IPS-20b (cell line): Measurements from ENCODE around the gene TPP1.
A peak's percentile ranks its signal among the peaks of the same experiment; 100 is the strongest.

ENCODE experiments used
- H3K27ac ChIP-seq: one replicate; pipeline ENCODE4 v1.5.1; 2013; ENCODE audit warnings: low read length
- H3K27me3 ChIP-seq: 2 replicates; pipeline ENCODE4 v1.6.1; 2013; ENCODE audit warnings: mild to moderate bottlenecking, low read length, inconsistent platforms; ENCODE audit not compliant: insufficient read depth
- H3K36me3 ChIP-seq: 2 replicates; pipeline ENCODE4 v1.6.1; 2013; ENCODE audit warnings: low read depth, mild to moderate bottlenecking, inconsistent platforms, low read length, moderate library complexity; ENCODE audit not compliant: insufficient read depth
- H3K4me1 ChIP-seq: 2 replicates; pipeline ENCODE4 v1.6.1; 2013; ENCODE audit warnings: mild to moderate bottlenecking, control low read depth, inconsistent platforms, low read length, moderate library complexity; ENCODE audit not compliant: insufficient read depth
- H3K4me3 ChIP-seq: 2 replicates; pipeline ENCODE4 v1.5.1; 2013; ENCODE audit warnings: mild to moderate bottlenecking, low read length, inconsistent platforms
- H3K9ac ChIP-seq: 2 replicates; pipeline ENCODE4 v1.6.1; 2013; ENCODE audit warnings: low read depth, mild to moderate bottlenecking, inconsistent platforms, low read length, moderate library complexity
- H3K9me3 ChIP-seq: 2 replicates; pipeline ENCODE4 v1.6.1; 2013; ENCODE audit warnings: mild to moderate bottlenecking, low read depth, low read length, inconsistent platforms; ENCODE audit not compliant: insufficient read depth

The TPP1 gene

GRCh38 chr11:6619004-6619745 lies at the start of gene TPP1:
Gene TPP1 (minus strand): TSS chr11:6619422. CDS start chr11:6619400, 22 bp downstream.
- H3K27ac ChIP-seq: no peak within 1 kb of the TSS
- H3K36me3 ChIP-seq: peaks cover 19% of the 10 kb centered on the region
- peaks cover 14% of the 10 kb centered on the region; the same call in 1 of the 2 replicates for H3K4me1 ChIP-seq
- H3K4me3 ChIP-seq: peak within 1 kb of the TSS; percentile 81
- H3K9ac ChIP-seq: peak within 1 kb of the TSS; percentile 78
- H3K27me3 ChIP-seq: no peaks in the 10 kb centered on the region
- H3K9me3 ChIP-seq: no peaks in the 10 kb centered on the region

GRCh38 chr11:6667733-6668374 lies 48.6 kb upstream of the TPP1 start:
- H3K27ac ChIP-seq: no peak overlapping the region
- no peaks in the 10 kb centered on the region for H3K4me1 ChIP-seq
- H3K4me3 ChIP-seq: no peak overlapping the region

GRCh38 chr11:6666302-6667183 lies 47.3 kb upstream of the TPP1 start:
- H3K9me3 ChIP-seq: no peaks in the 10 kb centered on the region
- H3K36me3 ChIP-seq: no peaks in the 10 kb centered on the region
- H3K27ac ChIP-seq: no peak overlapping the region
- no peak overlapping the region for H3K4me3 ChIP-seq
- no peaks in the 10 kb centered on the region for H3K4me1 ChIP-seq
- no peaks in the 10 kb centered on the region for H3K27me3 ChIP-seq
- no peak overlapping the region for H3K9ac ChIP-seq

More at GRCh38 chr11:6667733-6668374, 48.6 kb upstream of the TPP1 start:
- Histone ChIP-seq H3K36me3 (no peaks in the 10 kb centered on the region), H3K9me3 (no peaks in the 10 kb centered on the region), H3K9ac (no peak overlapping the region; the same call in 1 of the 2 replicates), H3K27me3 (no peaks in the 10 kb centered on the region)

- no peaks in the 10 kb centered on the region for H3K36me3 ChIP-seq
- no peak overlapping the region for H3K9ac ChIP-seq
Observed at GRCh38 chr11:6664551-6664950, 45.3 kb upstream of the TPP1 start.

GRCh38 chr11:6663794-6664469 lies 44.7 kb upstream of the TPP1 start:
- H3K9ac ChIP-seq: no peak overlapping the region
- H3K27ac ChIP-seq: no peak overlapping the region
- no peaks in the 10 kb centered on the region for H3K9me3 ChIP-seq
- H3K36me3 ChIP-seq: no peaks in the 10 kb centered on the region
- H3K27me3 ChIP-seq: no peaks in the 10 kb centered on the region
- no peaks in the 10 kb centered on the region for H3K4me1 ChIP-seq
- no peak overlapping the region for H3K4me3 ChIP-seq

More at GRCh38 chr11:6664551-6664950, 45.3 kb upstream of the TPP1 start:
- Histone ChIP-seq H3K4me1 (no peaks in the 10 kb centered on the region), H3K27ac (no peak overlapping the region), H3K9me3 (no peaks in the 10 kb centered on the region), H3K27me3 (no peaks in the 10 kb centered on the region), H3K4me3 (no peak overlapping the region)

GRCh38 chr11:6660712-6661111 lies 41.5 kb upstream of the TPP1 start:
- no peak overlapping the region for H3K27ac ChIP-seq

GRCh38 chr11:6658647-6659046 lies 39.4 kb upstream of the TPP1 start:
- Histone ChIP-seq H3K4me1 (peaks cover 11% of the 10 kb centered on the region; the same call in 1 of the 2 replicates), H3K27me3 (peaks cover 36% of the 10 kb centered on the region), H3K9me3 (no peaks in the 10 kb centered on the region), H3K4me3 (no peak overlapping the region), H3K27ac (no peak overlapping the region), H3K9ac (no peak overlapping the region), H3K36me3 (no peaks in the 10 kb centered on the region)

More at GRCh38 chr11:6660712-6661111, 41.5 kb upstream of the TPP1 start:
- Histone ChIP-seq H3K27me3 (peaks cover 23% of the 10 kb centered on the region), H3K36me3 (no peaks in the 10 kb centered on the region), H3K4me3 (no peak overlapping the region), H3K4me1 (peaks cover 11% of the 10 kb centered on the region; the same call in 1 of the 2 replicates), H3K9me3 (no peaks in the 10 kb centered on the region), H3K9ac (no peak overlapping the region)

- peaks cover 37% of the 10 kb centered on the region for H3K27me3 ChIP-seq
Observed at GRCh38 chr11:6657346-6657745, 38.1 kb upstream of the TPP1 start.

GRCh38 chr11:6656936-6657335 lies 37.7 kb upstream of the TPP1 start:
- Histone ChIP-seq H3K27me3 (peaks cover 39% of the 10 kb centered on the region), H3K4me3 (peak overlapping the region; percentile 85), H3K9ac (peak overlapping the region; percentile 68; the same call in 1 of the 2 replicates), H3K4me1 (peaks cover 11% of the 10 kb centered on the region; the same call in 1 of the 2 replicates), H3K9me3 (no peaks in the 10 kb centered on the region), H3K36me3 (no peaks in the 10 kb centered on the region), H3K27ac (no peak overlapping the region)

More at GRCh38 chr11:6657346-6657745, 38.1 kb upstream of the TPP1 start:
- no peak overlapping the region; the same call in 1 of the 2 replicates for H3K4me3 ChIP-seq
- no peak overlapping the region for H3K27ac ChIP-seq
- H3K9ac ChIP-seq: no peak overlapping the region
- no peaks in the 10 kb centered on the region for H3K36me3 ChIP-seq
- no peaks in the 10 kb centered on the region for H3K9me3 ChIP-seq
- H3K4me1 ChIP-seq: peaks cover 11% of the 10 kb centered on the region; the same call in 1 of the 2 replicates

- peaks cover 11% of the 10 kb centered on the region; the same call in 1 of the 2 replicates for H3K4me1 ChIP-seq
- peak overlapping the region; percentile 68; the same call in 1 of the 2 replicates for H3K9ac ChIP-seq
- no peak overlapping the region for H3K27ac ChIP-seq
- H3K27me3 ChIP-seq: peaks cover 39% of the 10 kb centered on the region
- no peaks in the 10 kb centered on the region for H3K36me3 ChIP-seq
- H3K9me3 ChIP-seq: no peaks in the 10 kb centered on the region
- H3K4me3 ChIP-seq: peak overlapping the region; percentile 85
Observed at GRCh38 chr11:6656584-6656915, 37.3 kb upstream of the TPP1 start.
